HG03045 (cell line): ENCODE data around the gene CD6.

ENCODE experiments used
- ATAC-seq: cut with Tn5 transposase; IDR thresholded peaks from one replicate; pipeline ENCODE4 v1.9.1; 2021; ENCODE audit warnings: mild to moderate bottlenecking, moderate library complexity; ENCODE audit not compliant: unreplicated experiment

CD6 gene

DNA sequence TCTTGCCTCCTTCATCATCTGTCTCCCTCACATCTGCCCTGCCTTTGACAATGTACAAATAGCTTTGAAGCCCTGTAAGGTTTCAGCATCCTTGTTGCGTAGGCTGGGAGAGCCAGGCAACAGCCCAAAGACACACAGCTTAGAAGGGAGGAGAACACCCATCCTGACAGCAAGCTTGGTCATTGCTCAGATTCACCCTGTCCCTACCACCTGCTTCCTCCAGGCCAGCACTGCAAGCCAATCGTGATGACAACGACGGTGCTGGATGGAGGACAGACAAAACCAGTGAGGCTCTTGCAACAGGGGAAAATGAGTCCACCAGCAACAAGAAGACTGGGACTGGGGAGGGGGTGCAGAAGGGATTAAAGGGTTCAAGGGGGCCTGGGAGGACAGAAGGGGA, 97.9 kb downstream of the CD6 start:
- no peak for ATAC-seq
